ENCODE results near the gene CHST11.

CHST11 gene

GRCh38 chr12:104427547-104427938 is 29.2 kb upstream of the CHST11 start:
- H3K27ac ChIP-seq: no peak overlapping the region
- TF ChIP-seq ZFX (IDR thresholded peaks at IDR 0.05; ENCODE audit: borderline replicate concordance) (no peak), CTCF (IDR thresholded peaks at IDR 0.05) (no peak)

DNA sequence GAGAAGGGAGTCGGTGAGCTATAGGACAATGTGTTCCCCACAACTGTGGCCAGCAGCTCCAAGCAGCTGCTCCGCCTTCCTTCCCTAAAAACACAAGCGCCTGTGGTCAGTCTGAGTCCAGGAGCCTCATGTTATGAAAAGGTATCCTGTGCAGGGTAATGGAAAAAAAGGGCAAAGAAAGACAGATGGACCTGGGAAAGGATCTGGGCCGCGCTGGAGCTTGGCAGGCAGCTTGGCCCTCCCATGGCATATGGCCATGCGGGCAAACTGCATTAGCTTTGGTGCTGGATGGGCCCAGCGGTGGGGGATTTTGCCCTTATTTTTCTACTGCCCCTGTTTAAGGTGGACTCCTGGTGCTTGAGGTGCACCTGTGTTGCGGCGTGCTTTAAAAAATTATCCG is 23.7 kb upstream of the CHST11 start:
- H3K27ac ChIP-seq: no peak overlapping the region
- TF ChIP-seq ZFX (IDR thresholded peaks at IDR 0.05; ENCODE audit: borderline replicate concordance): no peak
- no peak for TF ChIP-seq CTCF (IDR thresholded peaks at IDR 0.05)

- no peak overlapping the region for H3K27ac ChIP-seq
- no peak for TF ChIP-seq CTCF (IDR thresholded peaks at IDR 0.05)
- TF ChIP-seq ZFX (IDR thresholded peaks at IDR 0.05; ENCODE audit: borderline replicate concordance): no peak
These were observed 22.6 kb upstream of the CHST11 start for GRCh38 chr12:104434129-104434528.

- TF ChIP-seq ZFX (IDR thresholded peaks at IDR 0.05; ENCODE audit: borderline replicate concordance): no peak
- no peak for TF ChIP-seq CTCF (IDR thresholded peaks at IDR 0.05)
- no peak overlapping the region for H3K27ac ChIP-seq
These were observed 21.6 kb upstream of the CHST11 start for GRCh38 chr12:104435175-104435574.

DNA sequence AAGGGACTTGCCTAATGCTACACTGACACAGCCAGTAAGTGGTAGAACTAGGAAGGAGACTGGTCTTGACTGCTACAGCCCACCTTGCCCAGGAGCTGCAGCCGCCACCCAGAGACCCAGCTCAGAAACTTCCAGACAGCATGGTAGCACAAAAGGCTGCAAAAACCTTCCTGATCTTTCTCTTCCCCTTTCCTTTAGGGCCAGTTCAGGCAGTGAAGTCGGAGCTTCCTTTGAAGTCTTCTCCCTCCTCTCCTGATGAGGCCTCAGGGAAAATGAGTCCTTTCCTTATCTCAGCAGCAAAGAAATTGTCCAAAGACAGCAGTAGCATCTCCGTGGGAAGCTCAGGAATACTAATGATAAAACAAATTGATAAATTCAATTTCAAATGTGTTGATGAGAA is 21.0 kb upstream of the CHST11 start:
- TF ChIP-seq CTCF (IDR thresholded peaks at IDR 0.05) (no peak), ZFX (IDR thresholded peaks at IDR 0.05; ENCODE audit: borderline replicate concordance) (no peak)
- H3K27ac ChIP-seq: no peak overlapping the region

DNA sequence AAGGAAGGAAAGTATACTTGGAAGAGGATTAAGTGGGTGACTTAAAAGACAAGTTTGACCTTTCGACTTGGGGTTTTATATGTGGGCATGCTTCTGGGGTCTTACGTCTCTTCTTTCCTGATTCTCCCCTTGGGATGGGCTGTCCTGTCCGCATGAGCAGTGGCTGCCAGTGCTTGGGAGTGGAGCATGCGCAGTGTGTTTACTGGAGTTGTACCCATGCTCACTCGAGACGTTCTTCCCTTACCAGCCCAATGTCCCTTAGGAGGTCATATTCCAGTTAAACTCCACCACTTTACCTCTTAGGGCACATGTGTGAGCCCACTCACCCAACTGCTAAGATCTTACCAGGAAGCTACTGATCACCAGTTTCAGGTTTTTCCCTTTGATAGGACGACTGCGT is 20.0 kb upstream of the CHST11 start:
- TF ChIP-seq CTCF (IDR thresholded peaks at IDR 0.05): no peak
- TF ChIP-seq ZFX (IDR thresholded peaks at IDR 0.05; ENCODE audit: borderline replicate concordance): no peak
- no peak overlapping the region for H3K27ac ChIP-seq

GRCh38 chr12:104438134-104438533 is 18.6 kb upstream of the CHST11 start:
- TF ChIP-seq CTCF (IDR thresholded peaks at IDR 0.05): no peak
- H3K27ac ChIP-seq: no peak overlapping the region

Measured in 22Rv1 (cell line).